ENCODE measurements around the gene GTF2H4. TPM values are rescaled to one million over a fixed set of nuclear protein-coding genes. Genes with fewer than 3 reads are reported as not detected.

Gene GTF2H4
- total and polyA plus RNA-seq, 2 of the 8 experiments (the other 6 are each of a cell fraction or from before 2014, with no cell fraction given), result 42.3 to 53.4 TPM

DNA sequence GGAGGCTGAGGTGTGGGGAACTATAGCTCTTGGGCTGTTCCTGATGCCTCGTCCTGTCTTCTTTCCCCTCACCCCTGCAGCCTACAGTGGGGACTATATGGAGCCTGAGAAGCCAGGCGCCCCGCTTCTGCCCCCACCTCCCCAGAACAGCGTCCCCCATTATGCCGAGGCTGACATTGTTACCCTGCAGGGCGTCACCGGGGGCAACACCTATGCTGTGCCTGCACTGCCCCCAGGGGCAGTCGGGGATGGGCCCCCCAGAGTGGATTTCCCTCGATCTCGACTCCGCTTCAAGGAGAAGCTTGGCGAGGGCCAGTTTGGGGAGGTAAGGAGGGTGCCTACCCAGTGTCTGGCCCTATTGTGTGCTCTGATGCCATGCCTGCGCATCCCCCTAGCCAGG lies 11.5 kb upstream of the GTF2H4 start:
- H4K8ac ChIP-seq (ENCODE audit: extremely low read depth, insufficient read depth, low read length), result no peak overlapping the region
- FAIRE-seq, result no peak
- no peak overlapping the region for H3K4me2 ChIP-seq (ENCODE audit: insufficient read depth in 1 of 2, low read depth in 2 of 2, low read length in 2 of 2)
- no peak overlapping the region for H3K56ac ChIP-seq (replicated peaks; ENCODE audit: insufficient read length, low read depth, low read length)
- ChIA-PET POLR2A (ENCODE audit: partially characterized antibody) (interaction anchor here (0.6 to 2.5 kb wide), 5 partner anchors 9 to 244 kb away, joined by 3 to 14 read pairs (median 6); partner anchors contain the start of genes GTF2H4 and VARS2), CTCF (ENCODE audit: partially characterized antibody) (interaction anchor here (1.0 to 2.4 kb wide), 9 partner anchors 8 to 67 kb away, joined by 3 to 15 read pairs (median 7); partner anchors contain the start of gene VARS2)
- H3K14ac ChIP-seq (ENCODE audit: insufficient read length), result no peak overlapping the region
- no peak overlapping the region for H3K18ac ChIP-seq (ENCODE audit: extremely low read depth, low read length)
- no peak overlapping the region for H2AK5ac ChIP-seq (ENCODE audit: low read depth, low read length)
- H4K5ac ChIP-seq (ENCODE audit: insufficient read length, low read depth, low read length), result no peak overlapping the region
- DNase-seq (ENCODE audit: low read depth in 1 of 2, low spot score in 2 of 2), result no peak
- no peak overlapping the region for H2BK20ac ChIP-seq (ENCODE audit: low read length)
- peaks cover 0 to 7% (median 0%) of the 10 kb centered on the region in 4 experiments; a peak in 2 of 7 replicates for H3K4me1 ChIP-seq (replicated peaks in 1 of 4; ENCODE audit: control insufficient read depth in 3 of 4, insufficient read depth in 4 of 4, low read length in 3 of 4)
- H3K79me2 ChIP-seq (ENCODE audit: control insufficient read depth in 1 of 2, insufficient read depth in 2 of 2, low read length in 2 of 2), result no peaks in the 10 kb centered on the region
- no peak overlapping the region for H2BK12ac ChIP-seq (ENCODE audit: low read depth, low read length)
- H2BK15ac ChIP-seq (ENCODE audit: low read length), result no peak overlapping the region
- H2BK120ac ChIP-seq (replicated peaks; ENCODE audit: low read depth, low read length), result no peak overlapping the region
- H3K27me3 ChIP-seq (replicated peaks in 1 of 4; ENCODE audit: control insufficient read depth in 3 of 4, extremely low read depth in 1 of 4, insufficient read depth in 3 of 4, low read length in 3 of 4), result no peaks in the 10 kb centered on the region
- H3K79me1 ChIP-seq (ENCODE audit: low read depth, low read length), result peaks cover 5% of the 10 kb centered on the region; the same call in 1 of the 2 replicates
- no peaks in the 10 kb centered on the region for H3K9me3 ChIP-seq (ENCODE audit: insufficient read depth in 2 of 2, low read depth in 1 of 2, low read length in 1 of 2)
- H3K4me3 ChIP-seq (ENCODE audit: extremely low read depth in 1 of 4, insufficient read depth in 2 of 4, low read depth in 3 of 4, low read length in 4 of 4), result no peak overlapping the region
- H2AFZ ChIP-seq (ENCODE audit: low read length), result no peak overlapping the region
- H4K91ac ChIP-seq (replicated peaks; ENCODE audit: insufficient read length, low read length), result no peak overlapping the region
- no peak overlapping the region for H2BK5ac ChIP-seq (ENCODE audit: low read depth, low read length)
- H3K23me2 ChIP-seq (ENCODE audit: low read depth, low read length), result peaks cover 8% of the 10 kb centered on the region; the same call in 1 of the 2 replicates
- H3K4ac ChIP-seq (replicated peaks; ENCODE audit: insufficient read length, low read depth, low read length), result no peak overlapping the region
- no peak overlapping the region for H3K27ac ChIP-seq (ENCODE audit: low read depth, low read length)
- H4K20me1 ChIP-seq (replicated peaks in 1 of 2; ENCODE audit: control insufficient read depth in 1 of 2, insufficient read depth in 2 of 2, low read length in 2 of 2), result peaks cover 4 to 19% of the 10 kb centered on the region in 2 experiments
- H3K23ac ChIP-seq (ENCODE audit: insufficient read length), result no peak overlapping the region
- peaks cover 43 to 85% (median 72%) of the 10 kb centered on the region in 4 experiments for H3K36me3 ChIP-seq (ENCODE audit: control insufficient read depth in 2 of 4, insufficient read depth in 4 of 4, low read length in 3 of 4)
- 91% methylated on average over 13 of the region's 13 CpGs; no CpG with 5 or more reads in 1 of the 2 experiments for WGBS, 2 experiments (ENCODE audit: extremely low coverage in 1 of 2, insufficient coverage in 1 of 2, insufficient read length in 1 of 2, insufficient replicate concordance in 2 of 2, low coverage in 1 of 2, low lambda C conversion rate in 2 of 2, missing lambda C conversion rate in 1 of 2)
- no peak overlapping the region for H3K9ac ChIP-seq (replicated peaks in 1 of 4; ENCODE audit: extremely low read depth in 1 of 4, low read depth in 3 of 4, low read length in 3 of 4)
- TF ChIP-seq POLR2AphosphoS5 (IDR thresholded peaks at IDR 0.05; ENCODE audit: low read depth, low read length) (no peak), TCF12 (IDR thresholded peaks at IDR 0.05; ENCODE audit: low read depth, low read length) (no peak), FOSL1 (IDR thresholded peaks at IDR 0.05; ENCODE audit: insufficient read depth, low read depth, low read length) (no peak), SAP30 (IDR thresholded peaks at IDR 0.05; ENCODE audit: insufficient read depth, insufficient replicate concordance, low read length) (no peak), EGR1 (IDR thresholded peaks at IDR 0.05; ENCODE audit: borderline replicate concordance, low read depth, low read length) (no peak), GTF2F1 (IDR thresholded peaks at IDR 0.05; ENCODE audit: borderline replicate concordance, low read depth, low read length) (no peak), RXRA (IDR thresholded peaks at IDR 0.05; ENCODE audit: insufficient read depth, low read depth, low read length) (no peak), SP4 (IDR thresholded peaks at IDR 0.05; ENCODE audit: low read length) (no peak), JUN (IDR thresholded peaks at IDR 0.05; ENCODE audit: low read depth, low read length) (no peak), CEBPB (IDR thresholded peaks at IDR 0.05; ENCODE audit: low read depth, low read length) (no peak), SRF (IDR thresholded peaks at IDR 0.05; ENCODE audit: low read depth, low read length) (no peak), ASH2L (IDR thresholded peaks at IDR 0.05; ENCODE audit: low read length) (no peak), TEAD4 (IDR thresholded peaks at IDR 0.05; ENCODE audit: low read depth, low read length) (no peak)
- TF ChIP-seq, protein P1, sequence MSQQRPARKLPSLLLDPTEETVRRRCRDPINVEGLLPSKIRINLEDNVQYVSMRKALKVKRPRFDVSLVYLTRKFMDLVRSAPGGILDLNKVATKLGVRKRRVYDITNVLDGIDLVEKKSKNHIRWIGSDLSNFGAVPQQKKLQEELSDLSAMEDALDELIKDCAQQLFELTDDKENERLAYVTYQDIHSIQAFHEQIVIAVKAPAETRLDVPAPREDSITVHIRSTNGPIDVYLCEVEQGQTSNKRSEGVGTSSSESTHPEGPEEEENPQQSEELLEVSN (IDR thresholded peaks at IDR 0.05), result no peak

Measured in H1 (cell line).